Measurements from ENCODE around the gene SCN4B.

SCN4B gene

DNA sequence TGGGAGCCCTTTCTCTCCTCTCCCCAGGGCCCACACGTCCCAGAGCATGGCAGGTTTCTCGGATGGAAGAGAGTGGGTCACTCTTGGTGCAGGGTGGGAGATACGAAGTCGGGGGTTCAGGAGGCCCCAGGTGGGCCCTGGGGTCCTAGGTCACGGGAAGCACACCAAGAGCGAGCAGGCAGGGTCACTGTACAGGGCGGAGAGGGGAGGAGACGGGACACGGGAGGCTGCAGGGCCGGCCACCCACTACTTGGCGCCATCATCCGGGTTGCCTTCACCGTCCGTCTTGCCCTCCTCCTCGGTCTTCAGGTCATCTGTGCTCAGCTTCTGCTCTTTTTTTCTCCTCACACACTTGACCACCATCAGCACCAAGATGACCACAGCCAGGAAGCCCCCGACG, 14.0 kb upstream of the SCN4B start:
- TF ChIP-seq, protein P1, sequence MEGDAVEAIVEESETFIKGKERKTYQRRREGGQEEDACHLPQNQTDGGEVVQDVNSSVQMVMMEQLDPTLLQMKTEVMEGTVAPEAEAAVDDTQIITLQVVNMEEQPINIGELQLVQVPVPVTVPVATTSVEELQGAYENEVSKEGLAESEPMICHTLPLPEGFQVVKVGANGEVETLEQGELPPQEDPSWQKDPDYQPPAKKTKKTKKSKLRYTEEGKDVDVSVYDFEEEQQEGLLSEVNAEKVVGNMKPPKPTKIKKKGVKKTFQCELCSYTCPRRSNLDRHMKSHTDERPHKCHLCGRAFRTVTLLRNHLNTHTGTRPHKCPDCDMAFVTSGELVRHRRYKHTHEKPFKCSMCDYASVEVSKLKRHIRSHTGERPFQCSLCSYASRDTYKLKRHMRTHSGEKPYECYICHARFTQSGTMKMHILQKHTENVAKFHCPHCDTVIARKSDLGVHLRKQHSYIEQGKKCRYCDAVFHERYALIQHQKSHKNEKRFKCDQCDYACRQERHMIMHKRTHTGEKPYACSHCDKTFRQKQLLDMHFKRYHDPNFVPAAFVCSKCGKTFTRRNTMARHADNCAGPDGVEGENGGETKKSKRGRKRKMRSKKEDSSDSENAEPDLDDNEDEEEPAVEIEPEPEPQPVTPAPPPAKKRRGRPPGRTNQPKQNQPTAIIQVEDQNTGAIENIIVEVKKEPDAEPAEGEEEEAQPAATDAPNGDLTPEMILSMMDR (conservative IDR thresholded peaks at IDR 0.05), result no peak
- no peak overlapping the region for H3K27ac ChIP-seq

- TF ChIP-seq, protein P1 (conservative IDR thresholded peaks at IDR 0.05), result no peak
- no peak overlapping the region for H3K27ac ChIP-seq
Measured at GRCh38 chr11:118164885-118165284, 12.3 kb upstream of the SCN4B start.

DNA sequence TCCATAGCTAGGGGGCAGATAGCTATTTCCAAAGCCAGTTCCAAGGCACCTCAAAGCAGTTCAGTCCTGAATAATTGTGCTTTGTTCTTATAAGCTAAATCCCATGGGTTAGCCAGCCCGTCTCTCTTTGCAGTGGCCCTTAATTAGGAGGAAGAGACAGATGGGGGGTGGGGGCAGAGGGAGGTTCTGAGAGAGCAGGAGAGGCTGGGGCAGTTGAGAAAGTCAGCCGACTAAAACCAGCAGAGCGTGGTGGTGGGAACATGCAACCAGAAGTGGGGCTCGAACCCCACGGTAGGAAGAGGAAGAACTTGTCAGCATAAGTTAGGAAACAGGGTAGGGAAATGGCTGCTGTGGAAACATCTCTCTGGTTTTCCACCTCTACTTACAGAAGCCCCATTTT, 10.9 kb upstream of the SCN4B start:
- TF ChIP-seq, protein P1 (conservative IDR thresholded peaks at IDR 0.05), result no peak
- no peak overlapping the region for H3K27ac ChIP-seq

DNA sequence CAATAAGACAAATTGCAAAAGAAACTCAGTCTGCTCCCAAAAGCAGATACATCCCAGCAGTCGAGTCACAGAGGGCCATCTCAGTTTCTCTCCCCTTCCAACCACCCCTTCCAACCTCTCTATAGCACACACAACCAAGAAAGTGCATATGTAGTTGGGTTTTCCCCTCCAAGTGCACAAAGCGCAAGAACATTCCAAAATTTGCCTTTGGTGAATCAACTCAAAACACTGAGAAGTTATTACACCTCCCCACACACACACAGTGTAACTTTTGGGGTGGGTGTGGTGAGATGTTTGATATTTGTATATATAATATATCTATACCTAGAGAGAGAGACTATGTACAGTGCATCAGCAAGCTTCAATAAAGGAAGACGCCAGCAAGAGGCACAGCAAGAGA, 10.2 kb upstream of the SCN4B start:
- TF ChIP-seq, protein P1 (conservative IDR thresholded peaks at IDR 0.05), result no peak
- H3K27ac ChIP-seq, result no peak overlapping the region

DNA sequence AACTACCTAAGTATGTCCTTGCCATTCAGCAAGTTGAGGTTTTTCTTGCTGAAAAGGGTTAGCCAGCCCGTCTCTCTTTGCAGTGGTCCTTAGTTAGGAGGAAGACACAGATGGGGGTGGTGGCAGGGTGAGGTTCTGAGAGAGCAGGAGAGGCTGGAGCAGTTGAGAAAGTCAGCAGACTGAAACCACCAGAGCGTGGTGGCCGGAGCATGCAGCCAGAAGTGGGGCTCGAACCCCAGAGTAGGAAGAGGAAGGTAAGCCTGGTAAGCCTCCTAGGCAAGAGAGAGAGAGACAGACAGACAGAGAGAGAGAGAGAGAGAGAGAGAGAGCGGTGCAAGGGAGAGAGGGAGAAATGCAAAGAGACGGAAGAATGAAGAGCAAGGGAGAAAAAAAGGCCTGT, 9.2 kb upstream of the SCN4B start:
- TF ChIP-seq, protein P1 (conservative IDR thresholded peaks at IDR 0.05), result no peak
- H3K27ac ChIP-seq, result no peak overlapping the region

GRCh38 chr11:118157186-118157895, 4.7 kb upstream of the SCN4B start:
- TF ChIP-seq, protein P1 (conservative IDR thresholded peaks at IDR 0.05), result no peak

DNA sequence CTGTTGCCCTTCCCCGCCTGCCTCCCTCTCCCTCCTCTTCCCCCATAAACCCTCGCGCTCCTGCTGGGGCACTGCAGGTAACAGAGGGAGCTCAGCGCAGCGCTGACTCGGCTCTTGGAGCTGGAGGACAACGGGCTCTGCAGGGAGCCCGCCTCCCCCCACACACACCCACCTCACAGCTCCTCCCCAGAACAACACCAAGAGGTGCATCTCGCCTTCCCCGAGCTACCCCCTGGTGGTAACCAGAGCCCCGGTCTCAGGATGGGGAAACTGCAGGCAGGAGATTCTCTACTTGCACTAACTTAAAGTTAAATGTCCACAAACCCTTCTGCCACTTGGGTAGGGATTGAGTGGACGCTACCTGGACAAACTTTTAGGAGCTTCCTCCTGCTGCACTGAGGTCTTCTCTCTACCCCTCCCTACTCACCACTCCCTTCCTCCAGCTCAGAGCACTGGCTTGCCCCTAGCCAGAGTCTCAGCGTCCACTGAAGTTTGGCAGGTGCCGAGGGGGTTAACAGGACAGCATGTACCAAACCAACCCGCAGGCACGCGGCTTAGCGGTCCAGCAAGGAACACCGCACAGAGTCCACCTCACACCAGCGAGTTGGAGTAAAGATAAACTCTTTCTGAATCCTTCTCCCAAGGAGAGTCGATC, 4.0 kb upstream of the SCN4B start:
- no peak overlapping the region; the same call in 1 of the 2 replicates for H3K27ac ChIP-seq
- TF ChIP-seq, protein P1 (conservative IDR thresholded peaks at IDR 0.05), result no peak

More at GRCh38 chr11:118157186-118157895, 4.7 kb upstream of the SCN4B start:
- no peak overlapping the region; the same call in 1 of the 2 replicates for H3K27ac ChIP-seq
